Fibroblast of lung (primary cell): ENCODE results near the gene LRRC17.

Experiments
- EZH2 ChIP-seq: IDR thresholded peaks from 2 replicates; pipeline ENCODE4 v1.5.1; 2012; ENCODE audit warnings: low read length, control low read depth, mild to moderate bottlenecking; ENCODE audit errors: missing control alignments
- TF ChIP-seq, protein P1 (sequence below), 2 donors: IDR thresholded peaks in 1 of 2; conservative IDR thresholded peaks in 1 of 2; 1 replicate in 1 of 2; 2 replicates in 1 of 2; pipeline ENCODE4 v1.5.1; 2011 to 2012; ENCODE audit warnings: low read length in 2 of 2, control low read depth in 1 of 2, inconsistent platforms in 1 of 2, low read depth in 1 of 2, mild to moderate bottlenecking in 1 of 2

DNA sequence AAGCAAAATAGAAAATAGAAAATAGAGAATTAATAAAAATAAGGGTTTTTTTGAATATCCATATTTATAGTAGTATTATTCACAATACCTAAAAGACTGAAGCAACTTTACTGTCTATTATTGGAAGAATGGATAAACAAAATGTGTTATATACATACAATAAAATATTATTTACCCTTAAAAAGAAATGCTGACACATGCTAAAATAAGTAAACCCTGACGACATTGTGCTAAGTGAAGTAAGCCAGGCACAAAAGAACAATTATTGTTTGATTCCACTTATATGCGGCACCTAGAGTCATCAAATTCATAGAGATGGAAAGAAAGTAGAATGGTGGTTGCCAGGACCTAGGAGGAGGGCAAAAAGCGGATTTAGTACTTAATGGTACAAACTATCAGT is 39.0 kb downstream of the LRRC17 start:
- TF ChIP-seq, protein P1, sequence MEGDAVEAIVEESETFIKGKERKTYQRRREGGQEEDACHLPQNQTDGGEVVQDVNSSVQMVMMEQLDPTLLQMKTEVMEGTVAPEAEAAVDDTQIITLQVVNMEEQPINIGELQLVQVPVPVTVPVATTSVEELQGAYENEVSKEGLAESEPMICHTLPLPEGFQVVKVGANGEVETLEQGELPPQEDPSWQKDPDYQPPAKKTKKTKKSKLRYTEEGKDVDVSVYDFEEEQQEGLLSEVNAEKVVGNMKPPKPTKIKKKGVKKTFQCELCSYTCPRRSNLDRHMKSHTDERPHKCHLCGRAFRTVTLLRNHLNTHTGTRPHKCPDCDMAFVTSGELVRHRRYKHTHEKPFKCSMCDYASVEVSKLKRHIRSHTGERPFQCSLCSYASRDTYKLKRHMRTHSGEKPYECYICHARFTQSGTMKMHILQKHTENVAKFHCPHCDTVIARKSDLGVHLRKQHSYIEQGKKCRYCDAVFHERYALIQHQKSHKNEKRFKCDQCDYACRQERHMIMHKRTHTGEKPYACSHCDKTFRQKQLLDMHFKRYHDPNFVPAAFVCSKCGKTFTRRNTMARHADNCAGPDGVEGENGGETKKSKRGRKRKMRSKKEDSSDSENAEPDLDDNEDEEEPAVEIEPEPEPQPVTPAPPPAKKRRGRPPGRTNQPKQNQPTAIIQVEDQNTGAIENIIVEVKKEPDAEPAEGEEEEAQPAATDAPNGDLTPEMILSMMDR (conservative IDR thresholded peaks at IDR 0.05 in 1 of 2, IDR thresholded peaks at IDR 0.05 in 1 of 2; ENCODE audit: low read depth in 1 of 2, low read length in 2 of 2) = no peak
- no peak for TF ChIP-seq EZH2
